Liver (tissue), 9 donors: Measurements from ENCODE around the gene ZNF594. TPM values are rescaled to one million over a fixed set of nuclear protein-coding genes. Genes with fewer than 3 reads are reported as not detected.

ENCODE experiments used
- DNase-seq: peaks from one replicate; pipeline ENCODE4 v3.0.0-alpha.2; 2017; ENCODE audit warnings: low spot score
- H3K27ac ChIP-seq, 2 donors: one replicate each; pipeline ENCODE4 v1.7.0; 2013; ENCODE audit warnings: inconsistent platforms in 2 of 2, low read length in 2 of 2, control low read depth in 1 of 2, low read depth in 1 of 2, mild to moderate bottlenecking in 1 of 2
- H3K27me3 ChIP-seq, 4 donors: one replicate each; pipeline versions ENCODE4 v1.6.1 to v1.7.0; 2013; ENCODE audit warnings: low read length in 3 of 4, inconsistent platforms in 1 of 4, mild to moderate bottlenecking in 1 of 4, moderate library complexity in 1 of 4; ENCODE audit not compliant: control insufficient read depth in 4 of 4, insufficient read depth in 4 of 4
- H3K36me3 ChIP-seq, 4 donors: one replicate each; pipeline versions ENCODE4 v1.6.1 to v1.7.0; 2013; ENCODE audit warnings: low read length in 3 of 4, mild to moderate bottlenecking in 3 of 4, low read depth in 1 of 4, moderate library complexity in 1 of 4; ENCODE audit not compliant: control insufficient read depth in 4 of 4, insufficient read depth in 3 of 4
- H3K4me1 ChIP-seq, 4 donors: one replicate each; pipeline versions ENCODE4 v1.6.1 to v1.7.0; 2013; ENCODE audit warnings: low read length in 3 of 4, mild to moderate bottlenecking in 3 of 4, moderate library complexity in 1 of 4; ENCODE audit not compliant: control insufficient read depth in 4 of 4, insufficient read depth in 4 of 4
- H3K4me3 ChIP-seq, 3 donors: one replicate each; pipeline versions ENCODE4 v1.6.1 to v1.7.0; 2013; ENCODE audit warnings: low read length in 3 of 3, control low read depth in 1 of 3, low read depth in 1 of 3, mild to moderate bottlenecking in 1 of 3
- H3K9ac ChIP-seq, 2 donors: one replicate each; pipeline ENCODE4 v1.7.0; 2013; ENCODE audit warnings: low read length in 2 of 2, mild to moderate bottlenecking in 2 of 2, moderate library complexity in 2 of 2, control low read depth in 1 of 2, low read depth in 1 of 2
- H3K9me3 ChIP-seq, 4 donors: one replicate each; pipeline versions ENCODE4 v1.6.1 to v1.7.0; 2013; ENCODE audit warnings: low read length in 3 of 4; ENCODE audit not compliant: control insufficient read depth in 4 of 4
- ATF3 ChIP-seq: IDR thresholded peaks from 2 replicates; pipeline ENCODE4 v1.6.1; 2016; ENCODE audit warnings: antibody characterized with exemption
- CTCF ChIP-seq: fragments of 150-350 bp; IDR thresholded peaks from 2 replicates; pipeline ENCODE4 v1.5.1; 2017; ENCODE audit warnings: improper control_type of control experiment, low read depth, low read length; ENCODE audit not compliant: missing input control
- EGR1 ChIP-seq, 2 donors: IDR thresholded peaks; 2 replicates each; pipeline ENCODE4 v1.6.1; 2016 to 2018; ENCODE audit warnings: antibody characterized with exemption in 2 of 2, low read depth in 2 of 2
- FOXA1 ChIP-seq: IDR thresholded peaks from 2 replicates; pipeline ENCODE4 v1.6.1; 2016; ENCODE audit warnings: antibody characterized with exemption
- GABPA ChIP-seq, 2 donors: IDR thresholded peaks in 1 of 2; conservative IDR thresholded peaks in 1 of 2; 2 replicates each; pipeline ENCODE4 v1.6.1; 2016; ENCODE audit warnings: antibody characterized with exemption in 2 of 2, mild to moderate bottlenecking in 1 of 2, moderate library complexity in 1 of 2
- HNF4A ChIP-seq, 2 donors: conservative IDR thresholded peaks; 2 replicates each; pipeline ENCODE4 v1.6.1; 2016; ENCODE audit warnings: antibody characterized with exemption in 2 of 2, mild to moderate bottlenecking in 2 of 2
- HNF4G ChIP-seq: IDR thresholded peaks from 2 replicates; pipeline ENCODE4 v1.6.1; 2016; ENCODE audit warnings: antibody characterized with exemption
- JUND ChIP-seq, 2 donors: IDR thresholded peaks; 2 replicates each; pipeline ENCODE4 v1.6.1; 2016; ENCODE audit warnings: antibody characterized with exemption in 2 of 2
- MAX ChIP-seq: IDR thresholded peaks from 2 replicates; pipeline ENCODE4 v1.6.1; 2016; ENCODE audit warnings: antibody characterized with exemption
- NR2F2 ChIP-seq: IDR thresholded peaks from 2 replicates; pipeline ENCODE4 v1.6.1; 2016; ENCODE audit warnings: antibody characterized with exemption
- RAD21 ChIP-seq, 2 donors: IDR thresholded peaks; 2 replicates each; pipeline ENCODE4 v1.6.1; 2016; ENCODE audit warnings: antibody characterized with exemption in 2 of 2, mild to moderate bottlenecking in 2 of 2
- REST ChIP-seq: IDR thresholded peaks from 2 replicates; pipeline ENCODE4 v1.6.1; 2016; ENCODE audit warnings: antibody characterized with exemption, mild to moderate bottlenecking
- RXRA ChIP-seq, 2 donors: IDR thresholded peaks; 2 replicates each; pipeline ENCODE4 v1.6.1; 2017 to 2018; ENCODE audit warnings: antibody characterized with exemption in 2 of 2, mild to moderate bottlenecking in 1 of 2
- SP1 ChIP-seq: IDR thresholded peaks from 2 replicates; pipeline ENCODE4 v1.6.1; 2018; ENCODE audit warnings: antibody characterized with exemption, mild to moderate bottlenecking
- TAF1 ChIP-seq: conservative IDR thresholded peaks from 2 replicates; pipeline ENCODE4 v1.6.1; 2016; ENCODE audit warnings: antibody characterized with exemption, mild to moderate bottlenecking
- YY1 ChIP-seq: IDR thresholded peaks from 2 replicates; pipeline ENCODE4 v1.6.1; 2016; ENCODE audit warnings: antibody characterized with exemption, mild to moderate bottlenecking
- ZBTB33 ChIP-seq: IDR thresholded peaks from 2 replicates; pipeline ENCODE4 v1.6.1; 2016; ENCODE audit warnings: antibody characterized with exemption
- WGBS: extraction: QIAGEN DNeasy Blood & Tissue Kit; methylation state at CpG from one replicate; pipeline ENCODE4 v1.1.7; 2013; 5-methylcytosine and 5-hydroxymethylcytosine counted together
- polyA plus RNA-seq, 2 donors: library from polyadenylated mRNA; stranded (reverse) in 1 of 2; unstranded in 1 of 2; fragments of 200-250 nt in 1 of 2; fragments of >200 nt in 1 of 2; fragmentation: Nextera tagmentation in 1 of 2; extraction: Ambion mirVana in 1 of 2; gene quantifications; one replicate each; pipeline versions ENCODE4 v1.2.1 to v1.2.3, GENCODE V29; 2013 to 2015
- total RNA-seq, 2 donors: library from RNA; depleted of rRNA; stranded (reverse); fragments of >200 nt; gene quantifications; one replicate each; pipeline ENCODE4 v1.2.3, GENCODE V29; 2014
- donor health status: healthy.
- donor health status: healthy.
- donor health status: healthy.
- donor health status: healthy.
- donor health status: healthy.

Gene ZNF594
- total and polyA plus RNA-seq, 4 donors = 0.76 to 7.4 (median 4.1) TPM

- no peak for DNase-seq
- peak overlapping the region in 1 of 2 donors; percentile 27 for H3K9ac ChIP-seq
- no peak overlapping the region for H3K4me3 ChIP-seq
- H3K27me3 ChIP-seq = no peaks in the 10 kb centered on the region
- H3K27ac ChIP-seq = no peak overlapping the region
- H3K36me3 ChIP-seq = no peaks in the 10 kb centered on the region
- 88% methylated on average over 7 of the region's 7 CpGs for WGBS
- TF ChIP-seq SP1 (no peak), ZBTB33 (no peak), ATF3 (no peak), EGR1 (IDR thresholded peaks at IDR 0.05; ENCODE audit: low read depth in 2 of 2) (no peak), HNF4A (conservative IDR thresholded peaks at IDR 0.05) (no peak), YY1 (no peak), HNF4G (no peak), JUND (IDR thresholded peaks at IDR 0.05) (no peak), CTCF (no peak), TAF1 (no peak), NR2F2 (no peak), FOXA1 (no peak), REST (no peak), RXRA (IDR thresholded peaks at IDR 0.05) (no peak), RAD21 (IDR thresholded peaks at IDR 0.05) (no peak), MAX (no peak), GABPA (IDR thresholded peaks at IDR 0.05 in 1 of 2, conservative IDR thresholded peaks at IDR 0.05 in 1 of 2) (no peak)
- H3K4me1 ChIP-seq = no peaks in the 10 kb centered on the region
- no peaks in the 10 kb centered on the region for H3K9me3 ChIP-seq
Measured at GRCh38 chr17:5198472-5198871, 6.8 kb upstream of the ZNF594 start.
